ENCODE measurements around the gene ZNF687.

DNA sequence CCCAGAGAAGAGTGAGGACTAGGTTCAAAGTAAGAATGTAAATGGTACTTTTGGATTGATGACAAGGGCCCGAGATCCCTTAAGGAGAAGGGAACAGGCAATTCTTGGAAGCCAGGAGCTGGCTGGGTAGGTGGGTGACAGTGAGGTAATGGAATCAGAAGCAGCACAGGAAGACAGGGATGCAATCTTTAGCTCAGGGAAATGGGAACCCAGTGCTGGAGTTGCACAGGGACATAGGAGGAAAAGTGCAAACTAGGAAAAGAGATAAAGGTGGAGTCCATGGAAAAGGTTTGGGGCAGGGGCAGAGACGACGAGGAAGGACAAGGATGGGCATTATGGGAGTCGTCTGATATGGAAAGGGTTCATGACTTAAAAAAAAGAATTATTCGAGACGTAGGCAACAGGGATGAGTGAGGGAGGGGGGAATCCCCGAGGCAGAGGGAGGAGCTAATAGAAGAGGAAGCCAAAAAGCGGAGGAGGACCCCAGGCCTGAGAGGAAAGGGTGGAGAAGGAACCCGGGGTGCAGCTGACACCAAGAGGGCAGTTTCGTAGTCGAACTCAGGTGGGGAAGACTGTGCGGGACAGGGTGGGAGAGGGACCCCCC, 44.6 kb downstream of the ZNF687 start:
- TF ChIP-seq, protein P1, sequence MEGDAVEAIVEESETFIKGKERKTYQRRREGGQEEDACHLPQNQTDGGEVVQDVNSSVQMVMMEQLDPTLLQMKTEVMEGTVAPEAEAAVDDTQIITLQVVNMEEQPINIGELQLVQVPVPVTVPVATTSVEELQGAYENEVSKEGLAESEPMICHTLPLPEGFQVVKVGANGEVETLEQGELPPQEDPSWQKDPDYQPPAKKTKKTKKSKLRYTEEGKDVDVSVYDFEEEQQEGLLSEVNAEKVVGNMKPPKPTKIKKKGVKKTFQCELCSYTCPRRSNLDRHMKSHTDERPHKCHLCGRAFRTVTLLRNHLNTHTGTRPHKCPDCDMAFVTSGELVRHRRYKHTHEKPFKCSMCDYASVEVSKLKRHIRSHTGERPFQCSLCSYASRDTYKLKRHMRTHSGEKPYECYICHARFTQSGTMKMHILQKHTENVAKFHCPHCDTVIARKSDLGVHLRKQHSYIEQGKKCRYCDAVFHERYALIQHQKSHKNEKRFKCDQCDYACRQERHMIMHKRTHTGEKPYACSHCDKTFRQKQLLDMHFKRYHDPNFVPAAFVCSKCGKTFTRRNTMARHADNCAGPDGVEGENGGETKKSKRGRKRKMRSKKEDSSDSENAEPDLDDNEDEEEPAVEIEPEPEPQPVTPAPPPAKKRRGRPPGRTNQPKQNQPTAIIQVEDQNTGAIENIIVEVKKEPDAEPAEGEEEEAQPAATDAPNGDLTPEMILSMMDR (IDR thresholded peaks at IDR 0.05): no peak
- no peak for TF ChIP-seq POLR2AphosphoS5 (IDR thresholded peaks at IDR 0.05)
